ENCODE measurements around the gene RASSF4.

Gene RASSF4

GRCh38 chr10:44933451-44934321 lies 25.9 kb upstream of the RASSF4 start:
- no peak for TF ChIP-seq CTCF (IDR thresholded peaks at IDR 0.05; ENCODE audit: low read depth, low read length)
- no peak for DNase-seq (ENCODE audit: extremely low read depth, low read depth)

GRCh38 chr10:44934416-44935200 lies 25.0 kb upstream of the RASSF4 start:
- no peak for TF ChIP-seq CTCF (IDR thresholded peaks at IDR 0.05; ENCODE audit: low read depth, low read length)
- no peak for DNase-seq (ENCODE audit: extremely low read depth, low read depth)

- DNase-seq (ENCODE audit: extremely low read depth, low read depth), result no peak
- no peak for TF ChIP-seq CTCF (IDR thresholded peaks at IDR 0.05; ENCODE audit: low read depth, low read length)
These were observed 24.2 kb upstream of the RASSF4 start for GRCh38 chr10:44935201-44935965.

GRCh38 chr10:44935966-44936295 lies 23.7 kb upstream of the RASSF4 start:
- no peak for TF ChIP-seq CTCF (IDR thresholded peaks at IDR 0.05; ENCODE audit: low read depth, low read length)

GRCh38 chr10:44936314-44936975 lies 23.2 kb upstream of the RASSF4 start:
- TF ChIP-seq CTCF (IDR thresholded peaks at IDR 0.05; ENCODE audit: low read depth, low read length), result no peak
- DNase-seq (ENCODE audit: extremely low read depth, low read depth), result no peak

More at GRCh38 chr10:44935966-44936295, 23.7 kb upstream of the RASSF4 start:
- DNase-seq (ENCODE audit: extremely low read depth, low read depth), result no peak

- no peak for TF ChIP-seq CTCF (IDR thresholded peaks at IDR 0.05; ENCODE audit: low read depth, low read length)
- no peak for DNase-seq (ENCODE audit: extremely low read depth, low read depth)
These were observed 22.2 kb upstream of the RASSF4 start for GRCh38 chr10:44937196-44938005.
